ENCODE measurements around the gene ACSL1.
"Not testable (repeated sequence)": the region's sequence is repeated elsewhere in the genome, so short reads cannot be mapped to it uniquely, and the experiment has no call there.

The ACSL1 gene

DNA sequence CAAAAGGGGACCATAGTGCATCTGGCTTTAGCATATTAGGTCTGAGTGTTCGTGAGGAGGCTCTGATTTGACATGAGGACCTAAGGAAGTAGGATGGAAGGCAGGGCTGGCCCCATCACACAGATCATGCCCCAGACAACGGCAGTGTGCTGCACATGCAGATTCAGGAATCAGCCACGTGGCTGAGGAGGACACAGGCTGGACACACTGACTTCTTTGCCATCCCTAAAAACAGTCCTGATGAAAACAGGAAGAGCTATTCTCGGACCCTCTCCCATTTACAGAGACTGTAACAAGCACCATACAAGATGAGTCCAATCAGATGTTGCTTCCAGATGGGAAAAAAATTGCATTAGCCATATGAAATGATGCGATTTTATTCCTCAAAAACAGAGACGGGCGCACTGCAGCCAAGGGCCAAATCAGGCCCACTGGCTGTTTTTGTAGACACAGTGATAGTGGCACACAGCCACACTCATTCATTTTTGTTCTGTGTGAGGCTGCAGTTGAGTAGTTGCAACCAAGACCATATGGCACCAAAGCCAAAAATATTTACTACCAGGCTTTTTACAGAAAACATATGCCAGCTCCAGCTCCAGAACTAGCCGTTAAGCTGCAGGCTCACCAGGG lies 41.0 kb downstream of the ACSL1 start:
- DNase-seq: no peak

DNA sequence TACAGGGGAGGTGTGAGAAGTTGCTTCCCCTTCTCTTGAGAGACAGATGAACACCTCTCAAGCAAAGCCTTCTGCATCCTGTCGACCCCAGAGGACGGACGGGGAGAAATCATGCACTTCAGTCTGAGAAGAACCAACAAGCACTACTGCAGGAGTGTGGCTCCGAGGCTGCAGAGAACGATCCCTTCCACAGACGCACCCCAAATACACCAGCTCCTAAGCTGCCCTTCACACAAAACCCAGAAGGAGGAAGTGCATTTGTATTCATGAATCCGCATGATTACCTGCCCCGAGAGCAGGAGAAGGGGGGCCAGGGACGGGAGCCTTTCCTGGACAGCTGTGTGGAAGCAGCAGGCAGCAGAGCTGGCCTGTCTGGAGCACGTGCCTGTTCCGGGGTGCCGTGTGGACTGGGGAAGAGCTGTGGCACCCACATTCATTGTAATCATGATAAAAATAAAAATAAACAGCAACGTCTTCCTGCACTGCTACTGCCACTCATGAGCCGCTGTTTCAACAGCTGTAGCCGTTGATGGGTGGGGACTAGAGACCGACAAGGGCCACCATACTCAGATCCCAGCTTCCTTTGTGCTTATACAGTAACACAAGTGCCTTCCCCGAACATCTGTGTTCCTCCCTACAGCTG lies 42.9 kb downstream of the ACSL1 start:
- no peak for DNase-seq

DNA sequence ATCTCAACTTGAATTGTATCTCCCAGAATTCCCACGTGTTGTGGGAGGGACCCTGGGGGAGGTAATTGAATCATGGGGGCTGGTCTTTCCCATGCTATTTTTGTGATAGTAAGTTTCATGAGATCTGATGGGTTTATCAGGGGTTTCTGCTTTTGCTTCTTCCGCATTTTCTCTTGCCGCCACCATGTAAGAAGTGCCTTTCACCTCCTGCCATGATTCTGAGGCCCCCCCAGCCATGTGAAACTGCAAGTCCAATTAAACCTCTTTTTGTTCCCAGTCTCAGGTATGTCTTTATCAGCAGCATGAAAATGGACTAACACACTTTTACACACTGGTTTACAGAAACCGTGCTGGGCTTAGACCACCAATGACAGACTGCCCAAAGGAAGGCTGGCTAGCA lies 46.6 kb downstream of the ACSL1 start:
- DNase-seq: not testable (repeated sequence)

DNA sequence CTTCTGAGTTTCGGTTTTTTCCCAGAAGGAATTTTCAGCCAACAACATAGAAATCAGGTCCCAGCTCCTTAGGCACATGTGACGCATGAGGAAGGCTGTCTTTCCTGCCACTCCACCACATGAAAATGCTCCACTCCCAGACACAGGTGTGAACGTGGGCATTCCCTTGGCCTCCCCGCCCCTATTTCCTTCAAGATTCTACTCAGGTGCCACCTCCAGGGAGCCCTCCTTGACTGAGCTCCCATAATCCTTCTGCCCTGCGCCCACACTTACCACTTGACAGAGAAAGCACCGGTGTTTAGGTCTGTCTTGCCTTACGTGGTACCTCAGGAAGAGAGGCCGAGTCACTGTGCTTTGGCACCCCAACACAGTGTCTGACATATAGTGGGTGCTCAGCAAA lies 47.4 kb downstream of the ACSL1 start:
- no peak for DNase-seq

DNA sequence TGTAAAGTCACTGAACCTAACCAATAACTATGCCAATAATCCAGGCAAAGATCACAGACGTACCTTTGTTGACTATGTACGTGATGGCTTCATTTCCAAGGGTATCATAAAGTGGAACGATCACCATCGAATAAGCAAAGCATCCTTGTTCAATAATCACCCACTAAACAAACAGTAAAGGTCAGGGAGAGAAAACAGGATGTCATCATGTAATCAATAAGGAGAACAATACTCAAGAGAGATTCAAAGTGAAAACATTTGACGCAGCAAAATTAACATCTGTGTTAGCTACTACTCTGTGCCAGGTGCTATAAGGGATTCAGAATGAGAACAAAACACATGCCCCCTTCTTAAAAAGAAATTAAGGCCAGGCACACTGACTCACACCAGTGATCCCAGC lies 48.9 kb downstream of the ACSL1 start:
- DNase-seq: no peak

DNA sequence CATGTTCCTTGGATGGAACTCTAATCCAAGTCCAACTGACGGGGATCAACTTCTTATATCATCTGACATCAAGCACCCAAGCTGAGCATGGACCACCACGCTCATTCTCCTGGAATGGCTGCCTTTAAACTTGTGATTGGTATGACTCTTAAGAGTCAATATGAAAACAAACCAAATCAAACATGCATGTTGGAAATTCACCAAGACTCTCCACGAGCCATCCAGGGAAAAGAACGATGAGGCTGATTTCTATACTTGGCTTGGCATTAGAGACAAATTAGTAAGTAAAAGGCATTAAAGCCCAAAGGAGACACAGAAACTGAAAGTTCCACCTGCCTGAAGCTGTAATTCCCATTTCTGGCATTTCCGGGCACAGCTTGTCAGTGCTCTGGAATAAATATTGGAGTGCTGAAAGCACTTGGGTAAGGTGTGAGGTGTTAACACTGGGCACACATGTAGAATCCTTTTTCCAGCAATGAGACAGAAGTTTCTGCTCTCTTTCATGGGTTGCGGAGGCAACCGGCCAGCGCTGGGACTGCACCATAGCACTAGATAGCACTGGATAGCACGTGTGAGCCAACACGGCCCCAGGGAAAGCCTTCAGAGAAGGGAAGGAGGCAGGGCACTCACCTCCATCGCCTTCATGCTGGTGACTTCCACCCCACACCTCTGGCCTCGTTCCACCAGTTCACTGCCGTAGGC lies 49.8 kb downstream of the ACSL1 start:
- DNase-seq: no peak

DNA sequence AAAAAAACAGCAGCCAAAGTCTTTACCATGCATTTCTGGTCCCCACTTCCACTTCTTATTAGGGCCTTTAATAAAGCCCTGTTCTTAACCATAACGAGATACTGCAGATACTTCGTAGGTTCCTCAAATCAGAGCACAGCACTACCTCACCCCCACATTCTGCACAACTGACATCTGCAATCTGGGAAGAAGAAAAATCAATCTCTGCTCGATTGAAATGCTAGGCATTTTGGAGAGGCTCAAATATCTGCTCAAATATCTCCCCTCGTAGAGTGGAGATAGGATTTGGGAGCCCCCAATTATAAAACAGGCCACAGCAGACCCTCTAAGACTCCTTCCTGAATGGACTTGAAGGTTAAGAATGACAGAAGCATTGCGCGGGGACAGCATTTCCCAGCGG lies 51.6 kb downstream of the ACSL1 start:
- DNase-seq: no peak

DNA sequence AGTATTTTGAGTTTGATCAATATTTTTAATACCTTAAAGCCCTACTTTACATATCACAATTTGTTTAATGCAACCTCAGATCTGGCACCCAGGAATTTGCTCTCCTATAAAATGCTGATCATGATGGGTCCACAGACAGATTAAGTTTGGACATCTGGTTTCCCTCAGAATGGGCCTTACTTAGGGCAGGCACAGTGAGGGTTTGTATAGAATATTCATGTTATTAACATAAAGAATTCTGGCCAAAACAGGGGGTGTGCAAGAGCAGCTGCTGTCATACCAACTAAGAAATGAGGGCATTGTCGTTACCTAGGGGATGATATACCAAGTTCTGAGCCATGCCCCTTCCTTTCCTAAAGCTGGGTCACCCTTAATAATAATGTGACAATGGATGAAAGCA lies 54.4 kb downstream of the ACSL1 start:
- no peak for DNase-seq

DNA sequence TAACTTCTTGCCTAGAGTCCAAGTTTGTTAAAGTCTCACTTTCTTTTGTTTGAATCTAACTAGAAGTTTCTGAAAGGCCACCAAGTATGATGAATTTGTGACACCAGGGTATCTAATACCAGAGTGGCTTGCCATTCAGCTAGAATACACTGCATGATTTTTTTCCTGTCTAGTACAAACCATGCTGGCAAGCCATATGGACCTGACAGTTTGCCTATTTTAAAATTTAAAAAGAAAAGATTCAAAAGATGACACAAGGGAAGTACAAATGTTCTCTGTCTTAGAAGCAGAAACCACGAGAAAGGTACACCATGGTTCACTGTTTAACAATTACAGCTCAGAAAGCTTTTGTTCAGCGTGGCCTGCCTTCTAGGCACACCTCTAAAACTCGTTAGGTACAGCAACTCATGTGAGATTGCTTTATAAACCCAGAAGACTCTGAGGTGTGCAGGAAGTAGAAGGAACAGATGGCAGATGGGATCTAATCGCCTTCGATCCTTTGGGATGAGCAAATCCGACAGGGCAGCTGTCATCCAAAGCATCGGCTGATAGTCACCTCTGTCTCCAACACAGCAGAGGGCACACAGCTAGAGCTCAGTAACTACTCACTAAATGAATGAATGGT lies 56.5 kb downstream of the ACSL1 start:
- no peak for DNase-seq

DNA sequence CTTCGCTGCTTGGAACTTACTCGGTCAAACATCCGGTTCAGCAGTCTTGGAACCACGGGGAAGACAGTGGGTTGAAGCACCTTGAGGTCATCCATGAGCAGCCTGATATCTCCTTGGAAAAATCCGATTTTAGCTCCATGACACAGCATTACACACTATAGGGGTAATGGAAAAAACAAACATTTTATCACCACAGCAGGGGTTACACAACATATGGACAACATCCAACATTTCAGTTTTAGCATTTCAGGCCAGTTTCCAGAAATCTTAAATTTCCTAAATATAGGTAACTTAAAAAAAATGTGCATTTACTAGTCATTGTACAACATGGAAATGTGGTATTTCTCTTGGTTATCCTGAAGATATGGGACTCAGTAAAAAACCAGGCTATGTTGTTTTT lies 57.5 kb downstream of the ACSL1 start:
- no peak for DNase-seq

DNA sequence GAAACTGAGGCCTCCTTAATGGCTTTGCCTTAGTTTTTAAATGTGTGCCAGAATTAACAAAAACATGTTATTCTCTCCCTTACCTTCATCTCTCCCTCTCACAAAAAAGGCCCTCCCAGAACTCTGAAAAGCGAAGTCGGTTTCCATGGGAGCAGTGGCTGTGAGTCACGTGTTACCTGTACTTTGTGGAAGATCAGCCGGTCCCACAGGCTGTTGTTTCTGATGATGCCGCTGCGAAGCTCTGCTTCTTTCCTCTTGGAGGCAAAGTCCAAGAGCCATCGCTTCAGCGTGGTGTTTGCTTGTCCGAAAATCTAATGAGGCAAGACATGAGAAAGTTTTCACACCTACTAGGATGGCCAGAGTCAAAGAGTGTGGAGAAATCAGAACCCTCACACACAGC lies 59.3 kb downstream of the ACSL1 start:
- DNase-seq: no peak

DNA sequence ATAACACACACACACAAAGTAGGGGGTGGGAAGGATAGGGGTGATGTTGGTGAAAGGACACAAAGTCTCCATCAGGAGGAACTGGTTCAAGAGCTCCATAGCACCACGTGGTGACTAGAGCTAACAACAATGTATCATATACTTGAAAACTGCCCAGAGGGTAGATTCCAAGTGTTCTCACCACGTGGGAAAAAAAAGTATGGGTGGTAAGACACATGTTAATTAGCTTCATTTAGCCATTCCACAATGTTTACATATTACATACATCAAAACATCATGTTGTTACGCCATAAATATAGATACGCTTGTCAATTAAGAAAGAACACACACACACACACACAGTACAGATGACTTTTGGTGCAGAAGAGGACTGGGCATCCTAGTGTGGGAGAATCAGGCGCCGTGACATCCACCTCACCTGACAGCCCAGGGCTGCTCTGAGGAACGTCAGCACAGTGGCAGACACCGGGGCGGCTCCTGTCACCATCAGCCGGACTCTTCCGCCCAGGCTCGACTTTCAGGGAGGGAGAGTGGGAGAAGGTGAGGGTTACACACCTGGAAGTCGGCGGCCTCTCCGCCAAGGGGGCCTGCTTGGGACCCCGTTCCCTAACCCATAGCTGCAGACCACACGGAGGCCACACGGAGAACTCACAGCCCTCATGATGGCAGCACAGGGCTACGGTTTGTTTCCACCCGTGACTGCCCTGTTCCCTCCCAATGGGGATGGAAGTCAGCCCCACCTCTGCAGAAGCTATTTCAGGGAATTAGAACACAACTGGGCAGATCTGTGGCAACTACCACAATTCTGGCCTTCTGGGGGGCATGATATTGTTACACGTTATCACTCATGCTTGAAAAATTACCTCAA lies 60.1 kb downstream of the ACSL1 start:
- no peak for DNase-seq

DNA sequence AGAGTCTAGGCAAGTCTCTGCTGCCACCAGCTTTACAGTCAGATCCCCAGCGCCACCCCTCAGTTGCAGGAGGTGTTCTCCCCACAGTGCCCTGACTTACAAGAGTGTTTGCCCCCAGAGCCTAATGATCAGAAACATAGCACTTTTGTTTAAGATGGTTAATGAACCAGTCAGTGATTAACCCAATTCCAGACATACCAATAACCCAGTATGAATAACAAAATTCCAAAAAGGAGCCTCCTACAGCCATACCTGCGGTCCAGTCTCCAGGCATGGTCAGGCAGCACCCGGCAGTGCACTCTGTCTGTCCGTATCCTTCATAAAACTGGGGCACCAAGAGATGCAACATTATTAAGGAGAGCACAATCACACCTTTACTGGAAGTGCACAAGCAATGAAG lies 61.2 kb downstream of the ACSL1 start:
- no peak for DNase-seq

DNA sequence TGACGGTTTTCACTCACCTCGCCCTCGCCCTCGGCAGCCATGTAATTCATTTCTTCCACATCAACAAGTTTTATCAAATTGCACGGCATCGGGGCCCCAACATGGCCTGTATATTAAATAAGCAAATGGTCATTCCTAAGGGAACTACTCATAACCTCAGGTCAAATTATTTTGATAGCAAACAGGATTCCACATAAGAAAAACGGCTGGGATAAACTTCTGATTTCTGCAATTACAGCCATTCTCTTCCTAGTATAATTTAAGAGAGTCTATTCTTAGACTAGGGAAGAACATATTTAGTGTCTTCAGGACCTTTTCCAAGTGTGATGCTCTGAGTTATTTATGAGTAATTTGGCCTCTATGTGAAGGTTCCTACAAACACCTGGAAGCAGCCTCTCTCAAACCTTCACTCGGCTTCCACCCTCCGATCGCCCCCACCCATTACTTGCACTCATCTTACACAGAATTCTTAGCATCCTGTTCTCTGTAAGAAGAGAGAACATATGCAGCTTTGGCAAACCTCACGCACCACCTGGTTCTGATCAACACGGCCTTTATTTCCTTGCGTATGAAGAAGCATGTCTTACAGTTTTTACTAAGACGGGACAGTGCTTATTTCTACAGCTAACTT lies 62.5 kb downstream of the ACSL1 start:
- no peak for DNase-seq

DNA sequence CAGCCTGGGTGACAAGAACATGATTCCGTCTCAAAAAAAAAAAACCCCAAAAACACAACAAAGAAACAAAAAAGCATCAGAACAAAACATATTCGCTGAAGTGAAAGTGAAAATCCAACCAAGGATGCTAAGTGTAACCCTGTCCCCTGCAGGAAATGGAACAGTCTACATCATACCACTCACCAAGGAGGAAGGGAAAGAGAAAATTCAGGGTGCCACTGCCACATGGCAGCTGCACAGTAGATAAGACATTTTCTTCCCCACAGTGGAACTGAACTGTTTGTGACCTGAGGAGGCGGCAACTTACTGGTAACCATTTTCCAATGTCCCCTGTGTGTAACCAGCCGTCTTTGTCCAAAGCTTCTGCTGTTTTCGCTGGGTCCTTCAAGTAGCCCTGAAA lies 63.7 kb downstream of the ACSL1 start:
- no peak for DNase-seq

DNA sequence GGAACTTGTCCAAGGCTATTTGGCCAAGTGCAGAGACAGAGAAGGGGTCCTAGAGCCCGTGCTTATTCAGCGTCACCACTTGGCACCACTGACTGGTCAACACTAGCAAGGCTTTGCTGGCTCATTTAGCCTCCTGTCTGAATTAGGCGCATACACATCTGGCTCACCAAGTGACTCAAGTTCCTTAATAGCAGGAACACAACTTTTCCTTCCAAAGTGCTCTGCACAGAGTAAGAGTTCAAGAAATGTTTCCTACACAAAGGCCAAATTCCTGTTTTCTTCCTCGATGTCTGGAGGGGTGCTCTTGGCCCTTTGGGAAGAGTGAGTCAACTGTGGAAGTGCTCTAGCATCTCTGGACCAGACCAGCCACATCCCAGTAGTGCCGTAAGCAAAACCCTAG lies 65.1 kb downstream of the ACSL1 start:
- DNase-seq: no peak

DNA sequence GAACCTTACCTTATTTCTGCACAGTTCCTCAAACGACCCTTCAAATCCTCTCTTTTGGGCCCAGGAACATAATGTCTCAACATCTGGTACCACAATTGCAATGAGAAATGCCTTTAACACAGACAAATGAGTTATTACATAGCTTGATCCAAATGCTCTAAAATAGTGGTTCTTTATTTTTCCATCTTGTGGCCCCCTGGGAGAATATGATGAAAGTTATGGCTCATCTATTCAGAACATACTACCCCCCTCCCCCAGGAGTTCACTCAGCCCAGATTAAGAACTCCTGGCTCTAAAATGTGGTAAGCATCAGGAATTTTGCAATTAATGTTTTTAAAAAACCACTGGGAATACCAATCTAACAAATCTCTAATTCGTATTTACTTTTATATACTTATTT lies 68.0 kb downstream of the ACSL1 start:
- DNase-seq: no peak

DNA sequence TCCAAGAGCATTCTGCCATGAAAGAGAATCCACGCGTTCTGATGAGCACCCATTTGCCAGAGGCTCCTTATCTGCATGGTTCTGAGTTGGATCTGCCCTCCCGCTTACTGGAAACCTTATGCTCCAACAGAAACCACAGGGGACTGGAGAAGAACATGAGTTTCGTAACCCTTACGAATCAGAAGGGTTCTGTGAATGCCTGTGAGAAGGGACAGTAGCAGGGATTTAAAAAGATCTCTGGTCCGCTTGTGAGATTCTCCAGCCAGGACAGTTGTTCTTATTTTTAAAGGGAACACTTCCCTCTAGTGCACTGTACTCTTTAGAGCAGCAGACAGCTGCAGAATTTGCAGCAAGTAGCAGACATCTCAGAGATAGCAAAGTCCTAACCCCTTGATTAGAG lies 69.4 kb downstream of the ACSL1 start:
- no peak for DNase-seq

DNA sequence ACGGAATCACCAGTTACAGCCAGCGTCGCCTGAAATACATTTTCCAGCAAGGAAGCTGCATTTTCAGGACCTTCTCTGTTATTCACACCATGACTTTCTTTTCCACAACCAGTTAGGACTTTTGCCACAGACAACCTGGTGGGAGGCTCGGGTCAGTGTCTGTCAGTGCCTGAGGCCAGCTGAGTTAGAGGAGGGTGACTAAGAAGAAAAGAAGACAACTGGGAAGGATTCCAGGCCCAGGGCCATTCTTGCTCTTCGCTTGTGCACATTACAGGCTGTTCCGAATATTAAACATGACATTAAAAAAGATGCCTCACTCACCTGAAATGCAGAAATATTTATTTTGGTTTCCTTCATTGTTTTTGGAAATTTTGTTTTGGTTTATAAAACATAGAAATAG lies 70.5 kb downstream of the ACSL1 start:
- DNase-seq: no peak

DNA sequence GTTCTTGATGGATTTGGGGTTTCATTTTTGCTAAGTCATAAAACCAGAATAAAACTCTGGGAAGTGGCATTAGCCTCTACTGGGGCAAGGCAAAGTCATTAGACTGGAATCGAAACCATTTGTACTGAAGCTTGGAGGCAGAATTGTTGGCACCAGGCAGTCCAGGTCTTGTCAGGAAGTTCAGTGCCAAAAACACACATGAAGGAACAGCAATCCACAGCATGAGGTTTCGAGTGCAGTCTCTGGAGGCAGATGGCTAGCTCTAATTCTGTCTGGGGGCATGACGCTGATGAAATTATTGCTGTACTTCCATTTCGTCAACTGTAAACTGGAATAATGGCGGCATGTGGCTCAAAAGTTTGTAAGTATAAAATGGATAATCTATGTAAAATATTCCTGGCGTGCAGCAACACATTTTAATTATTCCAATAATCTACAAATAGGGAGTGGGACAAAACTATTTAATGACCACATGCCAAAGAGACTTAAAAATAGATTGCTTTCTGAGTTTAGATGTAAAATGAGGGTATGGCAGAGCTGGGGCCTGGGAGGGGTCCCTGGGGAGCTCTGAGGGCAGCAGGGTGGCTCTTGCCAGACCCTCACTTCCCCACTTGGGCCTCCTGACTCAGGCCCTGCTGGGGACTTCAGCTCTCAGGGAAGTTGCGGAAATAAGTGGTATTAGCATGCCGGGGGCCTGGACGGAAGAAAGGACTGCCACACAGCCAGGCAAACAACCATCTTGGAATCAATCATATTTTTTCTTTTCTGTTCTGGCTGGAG lies 73.1 kb downstream of the ACSL1 start:
- no peak for DNase-seq

DNA sequence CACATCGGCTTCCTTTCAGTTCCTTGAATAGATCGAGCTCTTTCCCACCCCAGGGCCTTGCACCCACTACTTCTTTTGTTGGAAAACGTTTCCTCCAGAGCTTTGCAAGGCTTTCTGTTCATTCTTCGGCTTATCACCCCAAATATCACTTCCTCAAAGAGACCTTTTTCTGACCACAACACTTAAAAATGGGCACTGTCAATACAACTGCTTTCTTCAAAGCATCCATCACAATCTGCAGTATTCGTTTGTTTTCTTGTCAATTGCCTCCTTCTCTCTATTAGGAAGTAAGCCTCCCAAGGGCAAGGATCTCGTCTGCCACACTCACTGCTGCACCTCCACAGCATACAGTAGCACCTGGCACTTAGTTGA lies 74.2 kb downstream of the ACSL1 start:
- no peak for DNase-seq
